Stimulated activated naive CD8-positive, alpha-beta T cell treated with anti-CD3 and anti-CD28 coated beads, Interleukin-15, amount 100 ng/mL, for 72 hours (primary cell): ENCODE data around the gene MILR1.
A peak's percentile ranks its signal among the peaks of the same experiment; 100 is the strongest.

Experiments
- ATAC-seq: fragments of 150-1000 bp; cut with Tn5 transposase; 2 replicates; pipeline ENCODE4 v1.10.0; 2021; ENCODE audit warnings: mild to moderate bottlenecking, moderate library complexity
- DNase-seq, 2 donors: peaks; one replicate each; pipeline ENCODE4 v3.0.0; 2021 to 2022
- H3K27ac Mint-ChIP-seq, 2 donors: one replicate each; pipeline ENCODE4 v1.8.0; 2022; ENCODE audit warnings: mild to moderate bottlenecking in 2 of 2, mixed read lengths in 2 of 2, moderate library complexity in 2 of 2
- H3K27me3 Mint-ChIP-seq: one replicate; pipeline ENCODE4 v1.8.0; 2022; ENCODE audit warnings: mixed read lengths
- H3K4me1 Mint-ChIP-seq: one replicate; pipeline ENCODE4 v1.8.0; 2022; ENCODE audit warnings: mild to moderate bottlenecking, mixed read lengths
- H3K4me3 Mint-ChIP-seq, 2 donors: one replicate each; pipeline ENCODE4 v1.8.0; 2022; ENCODE audit warnings: mild to moderate bottlenecking in 2 of 2, mixed read lengths in 2 of 2, moderate library complexity in 1 of 2
- H3K9me3 Mint-ChIP-seq, 2 donors: one replicate each; pipeline ENCODE4 v1.8.0; 2022; ENCODE audit warnings: mixed read lengths in 2 of 2

Gene MILR1

GRCh38 chr17:64448665-64449512, at the start of gene MILR1:
MILR1 (plus strand) TSS chr17:64449115; CDS start chr17:64449169, 54 bp downstream.
- ATAC-seq (no peak), DNase-seq (no peak)
- peak within 1 kb of the TSS in 1 of 2 donors; percentile 25 for H3K4me3 Mint-ChIP-seq
- H3K4me1 Mint-ChIP-seq, result peaks cover 6% of the 10 kb centered on the region
- no peaks in the 10 kb centered on the region for H3K9me3 Mint-ChIP-seq
- no peaks in the 10 kb centered on the region for H3K27me3 Mint-ChIP-seq
- peak within 1 kb of the TSS in 1 of 2 donors; percentile 33 for H3K27ac Mint-ChIP-seq

- no peak for ATAC-seq
- Mint-ChIP-seq H3K4me3 (no peak overlapping the region), H3K4me1 (peaks cover 73% of the 10 kb centered on the region), H3K27me3 (no peaks in the 10 kb centered on the region), H3K9me3 (no peaks in the 10 kb centered on the region), H3K27ac (no peak overlapping the region)
- no peak for DNase-seq
Measured at GRCh38 chr17:64399767-64400156, 49.2 kb upstream of the MILR1 start.

- no peaks in the 10 kb centered on the region for H3K9me3 Mint-ChIP-seq
- peak overlapping the region in 1 of 2 donors; percentile 19 for H3K4me3 Mint-ChIP-seq
- DNase-seq, result no peak
- peaks cover 64% of the 10 kb centered on the region for H3K4me1 Mint-ChIP-seq
- no peak overlapping the region for H3K27ac Mint-ChIP-seq
- H3K27me3 Mint-ChIP-seq, result no peaks in the 10 kb centered on the region
- no peak for ATAC-seq
Measured at GRCh38 chr17:64400642-64401041, 48.3 kb upstream of the MILR1 start.

- ATAC-seq (no peak), DNase-seq (no peak)
- no peak overlapping the region for H3K4me3 Mint-ChIP-seq
- H3K27ac Mint-ChIP-seq, result peak overlapping the region; percentile 79 to 89
- H3K4me1 Mint-ChIP-seq, result peaks cover 59% of the 10 kb centered on the region
- H3K9me3 Mint-ChIP-seq, result no peaks in the 10 kb centered on the region
- H3K27me3 Mint-ChIP-seq, result no peaks in the 10 kb centered on the region
Measured at GRCh38 chr17:64401244-64401860, 47.6 kb upstream of the MILR1 start.

GRCh38 chr17:64401941-64402340, 47.0 kb upstream of the MILR1 start:
- Mint-ChIP-seq H3K27ac (no peak overlapping the region), H3K27me3 (no peaks in the 10 kb centered on the region), H3K4me3 (peak overlapping the region in 1 of 2 donors; percentile 41), H3K9me3 (no peaks in the 10 kb centered on the region), H3K4me1 (peaks cover 62% of the 10 kb centered on the region)
- DNase-seq (no peak), ATAC-seq (peak; percentile 22)

GRCh38 chr17:64402469-64402868, 46.4 kb upstream of the MILR1 start:
- DNase-seq (no peak), ATAC-seq (no peak)
- Mint-ChIP-seq H3K27ac (no peak overlapping the region), H3K27me3 (no peaks in the 10 kb centered on the region), H3K4me3 (no peak overlapping the region), H3K4me1 (peaks cover 65% of the 10 kb centered on the region), H3K9me3 (no peaks in the 10 kb centered on the region)

GRCh38 chr17:64403881-64404460, 44.9 kb upstream of the MILR1 start:
- H3K4me1 Mint-ChIP-seq, result peaks cover 53% of the 10 kb centered on the region
- no peaks in the 10 kb centered on the region for H3K27me3 Mint-ChIP-seq
- H3K4me3 Mint-ChIP-seq, result no peak overlapping the region
- DNase-seq (no peak), ATAC-seq (no peak)
- no peaks in the 10 kb centered on the region for H3K9me3 Mint-ChIP-seq
- H3K27ac Mint-ChIP-seq, result no peak overlapping the region

GRCh38 chr17:64406321-64407200, 42.4 kb upstream of the MILR1 start:
- DNase-seq (no peak), ATAC-seq (peak; percentile 15)
- H3K27me3 Mint-ChIP-seq, result no peaks in the 10 kb centered on the region
- no peak overlapping the region for H3K27ac Mint-ChIP-seq
- peaks cover 36% of the 10 kb centered on the region for H3K4me1 Mint-ChIP-seq
- H3K9me3 Mint-ChIP-seq, result no peaks in the 10 kb centered on the region
- no peak overlapping the region for H3K4me3 Mint-ChIP-seq

GRCh38 chr17:64410750-64411490, 38.0 kb upstream of the MILR1 start:
- DNase-seq (no peak), ATAC-seq (no peak)
- Mint-ChIP-seq H3K27me3 (no peaks in the 10 kb centered on the region), H3K4me1 (peaks cover 40% of the 10 kb centered on the region), H3K4me3 (peak overlapping the region in 1 of 2 donors; percentile 27), H3K9me3 (no peaks in the 10 kb centered on the region), H3K27ac (no peak overlapping the region)

- H3K9me3 Mint-ChIP-seq, result no peaks in the 10 kb centered on the region
- no peak for DNase-seq
- no peak for ATAC-seq
- H3K27me3 Mint-ChIP-seq, result no peaks in the 10 kb centered on the region
- peak overlapping the region; percentile 1 to 27 for H3K27ac Mint-ChIP-seq
- H3K4me1 Mint-ChIP-seq, result peaks cover 30% of the 10 kb centered on the region
- H3K4me3 Mint-ChIP-seq, result peak overlapping the region; percentile 18 to 47
Measured at GRCh38 chr17:64411999-64412771, 36.7 kb upstream of the MILR1 start.

GRCh38 chr17:64412944-64413381, 36.0 kb upstream of the MILR1 start:
- H3K9me3 Mint-ChIP-seq, result no peaks in the 10 kb centered on the region
- H3K4me3 Mint-ChIP-seq, result no peak overlapping the region
- no peaks in the 10 kb centered on the region for H3K27me3 Mint-ChIP-seq
- H3K4me1 Mint-ChIP-seq, result peaks cover 30% of the 10 kb centered on the region
- DNase-seq, result no peak
- no peak for ATAC-seq
- no peak overlapping the region for H3K27ac Mint-ChIP-seq

GRCh38 chr17:64413513-64413912, 35.4 kb upstream of the MILR1 start:
- DNase-seq (no peak), ATAC-seq (no peak)
- H3K27me3 Mint-ChIP-seq, result no peaks in the 10 kb centered on the region
- H3K4me1 Mint-ChIP-seq, result peaks cover 32% of the 10 kb centered on the region
- H3K9me3 Mint-ChIP-seq, result no peaks in the 10 kb centered on the region
- H3K27ac Mint-ChIP-seq, result no peak overlapping the region
- no peak overlapping the region for H3K4me3 Mint-ChIP-seq

- ATAC-seq (peak; percentile 66), DNase-seq (no peak)
- Mint-ChIP-seq H3K27me3 (no peaks in the 10 kb centered on the region), H3K4me3 (peak overlapping the region in 1 of 2 donors; percentile 24), H3K4me1 (peaks cover 7% of the 10 kb centered on the region), H3K9me3 (no peaks in the 10 kb centered on the region), H3K27ac (no peak overlapping the region)
Measured at GRCh38 chr17:64418506-64419339, 30.2 kb upstream of the MILR1 start.
